Astrocyte (in vitro differentiated cells and primary cell): ENCODE results near the gene GRID2.

ENCODE experiments used
- EZH2 ChIP-seq: IDR thresholded peaks from 2 replicates; pipeline ENCODE4 v1.6.1; 2012; ENCODE audit warnings: mild to moderate bottlenecking, low read length, inconsistent platforms; ENCODE audit not compliant: insufficient read depth
- TF ChIP-seq, protein P1 (sequence below): IDR thresholded peaks from 2 replicates; pipeline ENCODE4 v1.5.1; 2011; ENCODE audit warnings: low read depth, mild to moderate bottlenecking, inconsistent platforms, low read length, moderate library complexity; ENCODE audit not compliant: insufficient read depth

DNA sequence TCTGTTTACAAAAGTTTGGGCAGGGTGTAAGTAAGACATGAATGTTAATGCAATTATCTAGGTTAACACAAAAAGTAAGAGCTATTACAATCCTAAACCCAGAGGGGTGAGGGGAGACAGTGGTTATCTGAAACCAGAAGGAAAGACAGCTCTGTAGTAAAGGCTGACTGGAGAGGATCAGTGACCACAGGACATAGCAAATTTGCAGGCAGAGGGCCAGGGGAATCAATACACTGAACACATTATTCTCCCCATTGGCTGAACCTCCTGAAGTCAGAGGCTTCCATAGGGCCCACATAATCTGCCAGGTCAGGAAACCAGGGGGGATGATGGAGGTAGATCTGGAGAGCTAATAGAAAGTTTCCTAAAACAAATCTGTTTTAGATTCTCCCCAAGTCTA lies 835.4 kb downstream of the GRID2 start:
- TF ChIP-seq, protein P1, sequence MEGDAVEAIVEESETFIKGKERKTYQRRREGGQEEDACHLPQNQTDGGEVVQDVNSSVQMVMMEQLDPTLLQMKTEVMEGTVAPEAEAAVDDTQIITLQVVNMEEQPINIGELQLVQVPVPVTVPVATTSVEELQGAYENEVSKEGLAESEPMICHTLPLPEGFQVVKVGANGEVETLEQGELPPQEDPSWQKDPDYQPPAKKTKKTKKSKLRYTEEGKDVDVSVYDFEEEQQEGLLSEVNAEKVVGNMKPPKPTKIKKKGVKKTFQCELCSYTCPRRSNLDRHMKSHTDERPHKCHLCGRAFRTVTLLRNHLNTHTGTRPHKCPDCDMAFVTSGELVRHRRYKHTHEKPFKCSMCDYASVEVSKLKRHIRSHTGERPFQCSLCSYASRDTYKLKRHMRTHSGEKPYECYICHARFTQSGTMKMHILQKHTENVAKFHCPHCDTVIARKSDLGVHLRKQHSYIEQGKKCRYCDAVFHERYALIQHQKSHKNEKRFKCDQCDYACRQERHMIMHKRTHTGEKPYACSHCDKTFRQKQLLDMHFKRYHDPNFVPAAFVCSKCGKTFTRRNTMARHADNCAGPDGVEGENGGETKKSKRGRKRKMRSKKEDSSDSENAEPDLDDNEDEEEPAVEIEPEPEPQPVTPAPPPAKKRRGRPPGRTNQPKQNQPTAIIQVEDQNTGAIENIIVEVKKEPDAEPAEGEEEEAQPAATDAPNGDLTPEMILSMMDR: no peak
- TF ChIP-seq EZH2: no peak
